ENCODE measurements around the gene DCAF16.

DCAF16 gene

DNA sequence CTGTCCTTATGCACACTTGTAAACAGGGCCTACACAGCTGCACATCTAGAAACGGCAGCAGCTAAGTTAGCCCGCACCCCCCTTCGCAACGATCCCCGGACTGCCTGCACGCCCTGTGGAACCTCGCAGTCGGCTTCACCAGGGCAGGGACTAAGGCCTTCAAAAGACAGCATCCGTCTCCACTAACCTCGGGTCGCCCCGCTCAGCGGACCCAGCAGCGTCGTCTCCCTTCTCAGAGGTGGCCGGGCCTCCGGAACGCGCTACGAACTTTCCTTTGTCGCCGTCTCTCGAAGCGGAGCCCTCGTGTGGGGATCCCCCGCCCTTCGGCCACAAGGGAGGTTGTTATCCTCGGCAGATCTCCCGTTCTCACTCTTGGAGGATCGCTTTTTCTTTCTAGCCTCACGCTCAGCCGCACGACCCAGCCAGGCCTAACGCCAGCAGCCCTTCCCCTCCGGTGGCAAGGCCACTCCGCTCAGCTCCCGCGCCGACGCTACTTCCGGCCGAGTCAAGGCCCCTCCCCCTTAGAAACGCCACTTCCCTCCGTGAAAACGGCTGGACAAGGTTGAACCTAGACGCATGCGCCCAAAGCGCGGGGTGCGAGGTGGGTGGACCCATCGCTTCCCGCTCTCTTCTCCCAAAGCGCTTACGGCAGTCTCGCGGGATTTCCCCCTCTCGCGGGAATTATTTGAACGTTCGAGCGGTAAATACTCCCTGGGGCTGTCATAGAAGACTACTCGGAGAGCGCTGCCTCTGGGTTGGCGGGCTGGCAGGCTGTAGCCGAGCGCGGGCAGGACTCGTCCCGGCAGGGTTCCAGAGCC lies at the start of gene DCAF16, which contains the start of gene NCAPG (continued):
- TF ChIP-seq, protein P1, sequence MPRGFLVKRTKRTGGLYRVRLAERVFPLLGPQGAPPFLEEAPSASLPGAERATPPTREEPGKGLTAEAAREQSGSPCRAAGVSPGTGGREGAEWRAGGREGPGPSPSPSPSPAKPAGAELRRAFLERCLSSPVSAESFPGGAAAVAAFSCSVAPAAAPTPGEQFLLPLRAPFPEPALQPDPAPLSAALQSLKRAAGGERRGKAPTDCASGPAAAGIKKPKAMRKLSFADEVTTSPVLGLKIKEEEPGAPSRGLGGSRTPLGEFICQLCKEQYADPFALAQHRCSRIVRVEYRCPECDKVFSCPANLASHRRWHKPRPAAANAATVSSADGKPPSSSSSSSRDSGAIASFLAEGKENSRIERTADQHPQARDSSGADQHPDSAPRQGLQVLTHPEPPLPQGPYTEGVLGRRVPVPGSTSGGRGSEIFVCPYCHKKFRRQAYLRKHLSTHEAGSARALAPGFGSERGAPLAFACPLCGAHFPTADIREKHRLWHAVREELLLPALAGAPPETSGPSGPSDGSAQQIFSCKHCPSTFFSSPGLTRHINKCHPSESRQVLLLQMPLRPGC (tag by site-specific recombination; IDR thresholded peaks at IDR 0.05): no peak

DNA sequence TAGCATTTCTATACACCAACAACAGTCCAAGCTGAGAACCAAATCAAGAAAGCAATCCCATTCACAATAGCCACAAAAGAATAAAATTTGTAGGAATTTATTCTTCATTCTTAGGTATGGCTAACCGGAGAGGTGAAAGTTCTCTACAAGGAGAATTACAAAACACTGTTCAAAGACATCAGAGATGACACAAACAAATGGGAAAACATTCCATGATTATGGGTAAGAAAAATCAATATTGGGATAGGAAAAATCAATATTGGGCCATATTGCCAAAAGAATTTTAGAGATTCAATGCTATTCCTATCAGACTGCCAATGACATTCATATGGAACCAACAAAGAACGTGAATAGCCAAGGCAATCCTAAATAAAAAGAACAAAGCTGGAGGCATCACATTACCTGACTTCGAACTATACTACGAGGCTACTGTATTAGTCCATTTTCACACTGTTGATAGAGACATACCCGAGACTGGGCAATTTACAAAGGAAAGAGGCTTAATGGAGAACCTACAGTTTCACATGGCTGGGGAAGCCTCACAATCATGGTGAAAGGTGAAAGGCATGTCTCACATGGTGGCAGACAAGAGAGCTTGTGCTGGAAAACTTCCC lies 49.3 kb upstream of the DCAF16 start:
- no peaks in the 10 kb centered on the region for H3K9me3 ChIP-seq (ENCODE audit: control insufficient read depth, insufficient read depth, low read depth, low read length)
- H3K4me3 ChIP-seq (ENCODE audit: low read depth, low read length): no peak overlapping the region
- CTCF ChIA-PET: no interaction called here
- no peaks in the 10 kb centered on the region for H3K36me3 ChIP-seq (ENCODE audit: control insufficient read depth in 2 of 2, insufficient read depth in 1 of 2, low read length in 2 of 2)
- no peaks in the 10 kb centered on the region for H3K4me1 ChIP-seq (ENCODE audit: control insufficient read depth, insufficient read depth, low read length)
- POLR2A ChIA-PET: no interaction called here
- TF ChIP-seq, protein P2, sequence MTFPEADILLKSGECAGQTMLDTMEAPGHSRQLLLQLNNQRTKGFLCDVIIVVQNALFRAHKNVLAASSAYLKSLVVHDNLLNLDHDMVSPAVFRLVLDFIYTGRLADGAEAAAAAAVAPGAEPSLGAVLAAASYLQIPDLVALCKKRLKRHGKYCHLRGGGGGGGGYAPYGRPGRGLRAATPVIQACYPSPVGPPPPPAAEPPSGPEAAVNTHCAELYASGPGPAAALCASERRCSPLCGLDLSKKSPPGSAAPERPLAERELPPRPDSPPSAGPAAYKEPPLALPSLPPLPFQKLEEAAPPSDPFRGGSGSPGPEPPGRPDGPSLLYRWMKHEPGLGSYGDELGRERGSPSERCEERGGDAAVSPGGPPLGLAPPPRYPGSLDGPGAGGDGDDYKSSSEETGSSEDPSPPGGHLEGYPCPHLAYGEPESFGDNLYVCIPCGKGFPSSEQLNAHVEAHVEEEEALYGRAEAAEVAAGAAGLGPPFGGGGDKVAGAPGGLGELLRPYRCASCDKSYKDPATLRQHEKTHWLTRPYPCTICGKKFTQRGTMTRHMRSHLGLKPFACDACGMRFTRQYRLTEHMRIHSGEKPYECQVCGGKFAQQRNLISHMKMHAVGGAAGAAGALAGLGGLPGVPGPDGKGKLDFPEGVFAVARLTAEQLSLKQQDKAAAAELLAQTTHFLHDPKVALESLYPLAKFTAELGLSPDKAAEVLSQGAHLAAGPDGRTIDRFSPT (tag by site-specific recombination; IDR thresholded peaks at IDR 0.05): no peak
- H3K27ac ChIP-seq (ENCODE audit: extremely low read depth, low read depth, low read length): no peak overlapping the region

DNA sequence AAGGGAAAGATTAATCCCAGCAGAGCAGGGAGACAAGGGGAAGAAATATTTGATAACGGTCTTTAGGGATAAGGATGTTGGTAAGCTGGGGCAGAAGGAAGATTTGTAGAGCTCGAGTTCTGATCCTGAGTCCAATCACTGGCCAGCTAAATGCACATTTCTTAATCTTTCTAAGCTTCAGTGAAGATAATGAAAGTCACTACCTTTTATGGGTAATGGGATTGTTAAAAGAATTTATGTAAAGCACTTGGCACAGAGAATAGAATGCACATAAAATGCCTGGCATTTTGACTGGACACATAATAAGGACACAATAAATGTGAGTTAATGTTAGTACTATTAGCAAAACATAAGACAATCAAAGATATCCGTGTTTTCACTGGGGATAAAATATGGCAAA lies 43.5 kb upstream of the DCAF16 start:
- Histone ChIP-seq H3K4me1 (ENCODE audit: control insufficient read depth, insufficient read depth, low read length) (no peaks in the 10 kb centered on the region), H3K4me3 (ENCODE audit: low read depth, low read length) (no peak overlapping the region), H3K27ac (ENCODE audit: extremely low read depth, low read depth, low read length) (no peak overlapping the region), H3K36me3 (ENCODE audit: control insufficient read depth in 2 of 2, insufficient read depth in 1 of 2, low read length in 2 of 2) (no peaks in the 10 kb centered on the region), H3K9me3 (ENCODE audit: control insufficient read depth, insufficient read depth, low read depth, low read length) (no peaks in the 10 kb centered on the region)
- CTCF ChIA-PET: no interaction called here
- POLR2A ChIA-PET: no interaction called here
- TF ChIP-seq, protein P3, sequence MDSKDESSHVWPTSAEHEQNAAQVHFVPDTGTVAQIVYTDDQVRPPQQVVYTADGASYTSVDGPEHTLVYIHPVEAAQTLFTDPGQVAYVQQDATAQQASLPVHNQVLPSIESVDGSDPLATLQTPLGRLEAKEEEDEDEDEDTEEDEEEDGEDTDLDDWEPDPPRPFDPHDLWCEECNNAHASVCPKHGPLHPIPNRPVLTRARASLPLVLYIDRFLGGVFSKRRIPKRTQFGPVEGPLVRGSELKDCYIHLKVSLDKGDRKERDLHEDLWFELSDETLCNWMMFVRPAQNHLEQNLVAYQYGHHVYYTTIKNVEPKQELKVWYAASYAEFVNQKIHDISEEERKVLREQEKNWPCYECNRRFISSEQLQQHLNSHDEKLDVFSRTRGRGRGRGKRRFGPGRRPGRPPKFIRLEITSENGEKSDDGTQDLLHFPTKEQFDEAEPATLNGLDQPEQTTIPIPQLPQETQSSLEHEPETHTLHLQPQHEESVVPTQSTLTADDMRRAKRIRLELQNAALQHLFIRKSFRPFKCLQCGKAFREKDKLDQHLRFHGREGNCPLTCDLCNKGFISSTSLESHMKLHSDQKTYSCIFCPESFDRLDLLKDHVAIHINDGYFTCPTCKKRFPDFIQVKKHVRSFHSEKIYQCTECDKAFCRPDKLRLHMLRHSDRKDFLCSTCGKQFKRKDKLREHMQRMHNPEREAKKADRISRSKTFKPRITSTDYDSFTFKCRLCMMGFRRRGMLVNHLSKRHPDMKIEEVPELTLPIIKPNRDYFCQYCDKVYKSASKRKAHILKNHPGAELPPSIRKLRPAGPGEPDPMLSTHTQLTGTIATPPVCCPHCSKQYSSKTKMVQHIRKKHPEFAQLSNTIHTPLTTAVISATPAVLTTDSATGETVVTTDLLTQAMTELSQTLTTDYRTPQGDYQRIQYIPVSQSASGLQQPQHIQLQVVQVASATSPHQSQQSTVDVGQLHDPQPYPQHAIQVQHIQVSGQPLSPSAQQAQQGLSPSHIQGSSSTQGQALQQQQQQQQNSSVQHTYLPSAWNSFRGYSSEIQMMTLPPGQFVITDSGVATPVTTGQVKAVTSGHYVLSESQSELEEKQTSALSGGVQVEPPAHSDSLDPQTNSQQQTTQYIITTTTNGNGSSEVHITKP (tag by site-specific recombination; IDR thresholded peaks at IDR 0.05): no peak
- no peak for TF ChIP-seq ZBTB17 (tag by site-specific recombination; IDR thresholded peaks at IDR 0.05)
- TF ChIP-seq YY2 (tag by site-specific recombination; IDR thresholded peaks at IDR 0.05): no peak
- TF ChIP-seq ZNF610 (tag by site-specific recombination; IDR thresholded peaks at IDR 0.05; ENCODE audit: borderline replicate concordance): no peak
- no peak for TF ChIP-seq ZNF433 (tag by site-specific recombination; IDR thresholded peaks at IDR 0.05; ENCODE audit: low read depth)
- no peak for TF ChIP-seq ZNF155 (tag by site-specific recombination; IDR thresholded peaks at IDR 0.05)
- no peak for TF ChIP-seq ZNF621 (tag by site-specific recombination; IDR thresholded peaks at IDR 0.05)
- no peak for TF ChIP-seq ZNF747 (tag by site-specific recombination; IDR thresholded peaks at IDR 0.05)
- TF ChIP-seq, protein P4, sequence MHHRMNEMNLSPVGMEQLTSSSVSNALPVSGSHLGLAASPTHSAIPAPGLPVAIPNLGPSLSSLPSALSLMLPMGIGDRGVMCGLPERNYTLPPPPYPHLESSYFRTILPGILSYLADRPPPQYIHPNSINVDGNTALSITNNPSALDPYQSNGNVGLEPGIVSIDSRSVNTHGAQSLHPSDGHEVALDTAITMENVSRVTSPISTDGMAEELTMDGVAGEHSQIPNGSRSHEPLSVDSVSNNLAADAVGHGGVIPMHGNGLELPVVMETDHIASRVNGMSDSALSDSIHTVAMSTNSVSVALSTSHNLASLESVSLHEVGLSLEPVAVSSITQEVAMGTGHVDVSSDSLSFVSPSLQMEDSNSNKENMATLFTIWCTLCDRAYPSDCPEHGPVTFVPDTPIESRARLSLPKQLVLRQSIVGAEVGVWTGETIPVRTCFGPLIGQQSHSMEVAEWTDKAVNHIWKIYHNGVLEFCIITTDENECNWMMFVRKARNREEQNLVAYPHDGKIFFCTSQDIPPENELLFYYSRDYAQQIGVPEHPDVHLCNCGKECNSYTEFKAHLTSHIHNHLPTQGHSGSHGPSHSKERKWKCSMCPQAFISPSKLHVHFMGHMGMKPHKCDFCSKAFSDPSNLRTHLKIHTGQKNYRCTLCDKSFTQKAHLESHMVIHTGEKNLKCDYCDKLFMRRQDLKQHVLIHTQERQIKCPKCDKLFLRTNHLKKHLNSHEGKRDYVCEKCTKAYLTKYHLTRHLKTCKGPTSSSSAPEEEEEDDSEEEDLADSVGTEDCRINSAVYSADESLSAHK (tag by site-specific recombination; IDR thresholded peaks at IDR 0.05): no peak
- no peak for TF ChIP-seq ZBTB21 (tag by site-specific recombination; IDR thresholded peaks at IDR 0.05)
- no peak for TF ChIP-seq ZNF664 (tag by site-specific recombination; IDR thresholded peaks at IDR 0.05)
- no peak for TF ChIP-seq ZNF157 (tag by site-specific recombination; IDR thresholded peaks at IDR 0.05)
- no peak for TF ChIP-seq ZNF548 (tag by site-specific recombination; IDR thresholded peaks at IDR 0.05)
